Activated CD4-positive, CD25-positive, alpha-beta regulatory T cell (primary cell): ENCODE data around the gene BEAN1.

Experiments used
- DNase-seq, 4 experiments: peaks; one replicate each; lab custom pipeline; 2025; lab: John Stamatoyannopoulos, UW

The BEAN1 gene, protein sequence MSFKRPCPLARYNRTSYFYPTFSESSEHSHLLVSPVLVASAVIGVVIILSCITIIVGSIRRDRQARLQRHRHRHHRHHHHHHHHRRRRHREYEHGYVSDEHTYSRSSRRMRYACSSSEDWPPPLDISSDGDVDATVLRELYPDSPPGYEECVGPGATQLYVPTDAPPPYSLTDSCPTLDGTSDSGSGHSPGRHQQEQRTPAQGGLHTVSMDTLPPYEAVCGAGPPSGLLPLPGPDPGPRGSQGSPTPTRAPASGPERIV

DNA sequence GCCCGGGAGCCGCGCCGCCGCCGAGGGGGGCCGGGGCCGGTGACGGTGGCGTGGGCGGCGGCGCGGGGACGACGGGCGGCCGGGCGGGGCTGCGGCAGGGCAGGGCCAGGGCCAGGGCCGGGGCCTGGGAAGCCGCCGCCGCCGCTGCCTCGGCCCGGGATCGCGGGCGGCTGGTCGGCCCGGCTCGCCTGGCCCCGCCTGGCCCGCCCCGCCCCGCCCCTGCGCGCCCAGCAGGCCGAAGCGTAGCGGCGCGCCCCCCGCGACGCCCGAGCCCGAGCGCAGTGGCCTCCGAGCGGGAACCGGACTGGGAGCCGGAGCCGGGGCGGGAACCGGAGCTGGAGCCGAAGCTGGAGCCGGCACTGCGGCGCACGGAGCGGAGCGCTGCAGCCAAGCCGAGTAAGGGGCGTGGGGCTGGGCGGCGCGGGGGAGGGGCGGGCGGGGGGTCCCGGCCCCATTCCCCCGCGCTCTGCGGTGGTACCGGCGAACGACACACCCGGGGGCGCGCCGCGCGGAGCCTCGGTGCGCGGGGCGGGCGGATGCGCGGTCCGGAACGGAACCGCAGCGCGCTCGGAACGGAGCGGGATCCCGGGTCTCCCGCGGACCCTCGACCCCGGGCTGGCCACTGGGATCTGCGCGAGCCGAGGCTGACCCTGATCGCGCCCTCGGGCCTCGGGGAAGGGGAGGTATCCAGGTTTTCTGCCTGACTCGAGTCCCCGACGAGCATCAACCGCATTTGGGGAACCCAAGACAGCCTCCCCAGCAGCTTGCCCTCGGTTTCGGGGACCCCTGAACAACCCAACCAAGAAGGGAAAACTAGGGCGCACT is at the start of gene BEAN1:
Gene BEAN1, plus strand, starts transcription at position 260 of the 825 bp plus-strand sequence. CDS start 10,382 bp downstream, outside the sequence.
- DNase-seq = no peak

DNA sequence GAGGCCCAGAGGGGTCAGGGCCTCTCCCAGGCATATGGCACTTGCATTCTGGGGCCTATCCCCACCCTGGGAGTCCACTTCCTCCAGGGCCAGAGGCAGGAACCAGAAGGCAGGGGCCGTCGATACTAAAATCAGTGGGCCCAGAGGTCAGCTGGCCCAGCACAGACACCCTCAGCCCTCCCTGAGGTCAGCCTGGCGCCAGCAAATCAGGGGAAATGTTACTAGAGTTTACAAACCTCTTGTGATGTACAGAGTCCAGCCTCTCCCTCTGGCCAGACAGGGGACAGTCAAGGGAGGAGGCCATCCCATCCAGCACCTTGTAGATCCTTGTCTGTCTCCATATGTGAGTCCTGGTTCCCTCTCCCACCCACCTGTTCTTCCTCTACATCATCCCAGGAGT is 49.8 kb upstream of the BEAN1 start:
- no peak for DNase-seq

DNA sequence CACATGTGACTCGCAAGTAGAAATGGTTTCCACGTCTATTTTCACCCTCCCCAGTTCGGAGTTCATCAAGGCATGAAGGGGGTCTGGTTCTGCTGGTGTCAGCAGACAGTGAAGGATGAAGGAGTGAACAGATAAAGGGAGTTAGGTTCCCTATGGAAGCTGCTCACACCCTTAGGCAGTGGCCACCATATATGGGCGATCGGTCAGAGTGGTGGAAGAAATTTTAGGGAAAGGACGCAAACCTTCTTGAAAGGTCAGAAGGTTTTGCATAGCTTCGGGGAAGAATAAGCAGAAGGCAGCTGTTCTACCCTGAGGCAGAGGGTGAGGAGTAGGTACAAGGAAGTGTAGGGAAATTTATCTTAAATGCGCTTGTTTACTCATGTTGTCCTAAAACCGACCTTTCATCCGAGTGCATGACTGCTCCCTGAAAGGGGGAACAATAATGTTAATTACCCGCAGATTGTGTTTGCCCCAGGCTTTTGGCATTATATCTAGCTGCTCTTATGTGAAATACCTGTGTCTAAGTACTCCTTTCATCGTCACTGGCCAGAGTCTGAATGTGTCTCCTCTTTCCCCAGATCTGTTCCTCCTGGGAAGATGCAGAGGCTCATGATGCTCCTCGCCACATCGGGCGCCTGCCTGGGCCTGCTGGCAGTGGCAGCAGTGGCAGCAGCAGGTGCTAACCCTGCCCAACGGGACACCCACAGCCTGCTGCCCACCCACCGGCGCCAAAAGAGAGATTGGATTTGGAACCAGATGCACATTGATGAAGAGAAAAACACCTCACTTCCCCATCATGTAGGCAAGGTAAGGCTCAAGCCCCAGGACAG is 48.1 kb upstream of the BEAN1 start:
- DNase-seq = no peak

DNA sequence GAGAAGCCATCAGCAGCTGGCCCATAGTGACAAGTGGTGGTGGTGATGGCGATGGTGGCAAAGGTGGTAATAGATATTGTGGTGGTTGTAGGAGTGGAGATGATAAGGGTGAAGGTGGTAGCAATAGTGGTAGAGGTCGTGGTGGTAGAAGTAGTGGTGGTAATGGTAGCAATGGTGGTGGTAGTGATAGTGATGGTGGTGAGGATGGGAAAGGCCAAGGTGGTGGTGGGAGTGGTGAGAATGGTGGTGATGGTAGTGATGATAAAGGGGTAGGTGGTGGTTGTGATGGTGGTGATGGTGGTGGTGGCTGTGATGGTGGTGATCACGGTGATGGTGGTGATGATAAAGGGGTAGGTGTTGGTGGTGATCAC is 47.5 kb upstream of the BEAN1 start:
- no peak for DNase-seq

DNA sequence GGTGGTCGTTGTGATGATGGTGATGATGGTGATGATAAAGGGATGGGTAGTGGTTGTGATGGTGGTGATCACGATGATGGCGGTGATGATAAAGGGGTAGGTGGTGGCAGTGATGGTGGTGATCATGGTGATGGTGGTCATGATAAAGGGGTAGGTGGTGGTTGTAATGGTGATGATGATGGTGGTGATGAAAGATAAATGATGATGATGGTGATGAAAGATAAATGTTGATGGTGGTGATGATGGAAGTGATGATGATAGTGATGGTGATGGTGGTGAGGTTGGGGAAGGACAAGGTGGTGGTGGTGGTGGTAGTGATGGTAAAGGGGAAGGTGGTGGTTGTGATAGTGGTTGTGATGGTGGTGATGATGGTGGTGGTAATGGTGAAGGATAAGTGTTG is 46.7 kb upstream of the BEAN1 start:
- no peak for DNase-seq

DNA sequence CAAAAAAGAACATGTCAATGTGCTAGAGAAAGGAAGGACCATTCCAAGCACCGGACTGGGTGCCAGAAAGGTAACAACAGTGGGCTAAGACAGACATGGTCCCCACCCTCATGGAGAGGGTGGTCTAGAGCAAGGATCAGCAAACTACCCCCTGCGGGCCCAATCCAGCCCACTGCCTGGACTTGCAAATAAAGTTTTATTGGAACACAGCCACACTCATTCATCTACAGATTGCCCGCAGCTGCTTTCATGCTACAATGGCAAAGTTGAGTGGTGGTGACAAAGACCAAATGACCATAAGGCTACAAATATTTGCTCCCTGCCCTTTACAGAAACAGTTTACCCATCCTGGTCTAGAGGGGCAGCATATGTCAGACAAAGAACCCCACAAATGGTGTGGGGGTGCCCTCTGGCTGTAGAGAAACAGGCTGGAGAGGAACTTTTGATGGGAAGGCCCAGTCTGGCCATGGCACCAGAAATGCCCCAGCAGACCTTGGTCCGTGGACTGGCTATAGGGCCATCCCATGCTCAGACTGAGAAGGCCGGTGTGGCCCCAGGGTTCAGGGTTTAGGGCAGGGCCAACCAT is 45.4 kb upstream of the BEAN1 start:
- DNase-seq = no peak

DNA sequence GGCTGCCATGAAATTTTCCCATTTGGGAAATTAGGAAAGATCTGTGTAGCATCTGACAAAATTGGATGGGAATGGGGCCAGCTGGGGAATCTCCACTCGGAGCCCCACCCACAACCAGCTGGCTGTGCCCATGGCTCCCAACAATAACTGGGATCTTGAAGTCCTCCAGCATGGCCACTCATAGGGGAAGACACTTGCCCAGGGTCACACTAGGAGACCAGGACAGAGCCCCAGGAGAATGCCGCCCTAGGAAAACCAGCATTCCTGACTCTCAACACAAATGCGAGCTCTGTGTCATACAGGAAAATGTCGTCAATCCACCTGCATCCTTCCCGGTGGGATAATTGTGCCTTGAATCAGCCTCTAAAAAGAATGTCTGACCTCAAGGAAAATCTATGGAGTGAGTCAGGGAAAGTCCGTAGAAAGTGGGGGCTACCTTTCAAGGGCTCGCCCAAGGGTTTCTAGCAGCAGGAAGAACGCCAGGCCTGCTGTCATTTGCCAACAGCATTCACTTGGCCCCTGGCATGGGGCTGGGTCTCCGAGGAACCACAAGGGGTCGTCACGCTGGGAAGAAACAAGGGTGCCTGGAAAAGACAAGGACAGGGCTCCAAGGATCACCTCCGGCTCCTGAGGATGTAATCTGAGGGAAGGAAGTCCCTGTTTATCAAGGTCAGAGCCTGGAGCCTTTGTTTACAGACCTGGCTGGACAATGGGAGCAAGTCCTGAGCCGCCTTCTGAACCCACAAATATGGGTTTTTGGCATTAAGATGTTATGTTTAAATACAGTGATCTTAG is 44.7 kb upstream of the BEAN1 start:
- no peak for DNase-seq

DNA sequence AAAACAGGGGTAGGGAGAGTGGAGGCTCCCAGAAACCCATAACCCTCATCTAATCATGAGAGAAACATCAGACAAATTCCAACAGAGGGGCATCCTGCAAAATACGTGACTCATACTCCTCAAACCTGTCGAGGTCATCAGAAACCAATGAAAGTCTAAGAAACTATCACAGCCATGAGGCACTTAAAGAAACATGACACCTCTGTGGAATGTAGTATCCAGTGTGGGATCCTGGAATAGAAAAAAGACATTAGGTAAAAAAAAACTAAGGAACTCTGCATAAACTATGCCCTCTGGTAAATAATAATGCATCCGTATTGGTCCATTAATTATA is 44.2 kb upstream of the BEAN1 start:
- DNase-seq = no peak

DNA sequence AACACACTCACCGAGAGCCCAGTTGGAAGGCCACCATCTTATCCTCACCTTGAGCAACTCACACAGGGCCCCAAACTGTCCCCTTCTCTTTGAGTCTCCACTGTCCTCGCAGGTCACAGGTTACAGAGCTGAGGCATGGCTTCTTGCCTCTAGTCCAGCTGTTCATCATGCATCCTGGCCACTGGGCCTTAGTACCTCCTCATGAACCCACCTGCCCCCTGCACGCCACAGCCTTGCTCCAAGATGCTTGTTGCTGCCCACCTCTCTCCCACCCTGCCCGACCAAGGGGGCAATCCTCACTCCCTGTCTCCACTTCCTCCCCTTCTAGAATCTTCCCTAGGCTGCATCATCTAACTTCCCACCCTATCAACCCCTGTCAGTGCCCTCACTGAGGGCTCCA is 43.5 kb upstream of the BEAN1 start:
- no peak for DNase-seq

DNA sequence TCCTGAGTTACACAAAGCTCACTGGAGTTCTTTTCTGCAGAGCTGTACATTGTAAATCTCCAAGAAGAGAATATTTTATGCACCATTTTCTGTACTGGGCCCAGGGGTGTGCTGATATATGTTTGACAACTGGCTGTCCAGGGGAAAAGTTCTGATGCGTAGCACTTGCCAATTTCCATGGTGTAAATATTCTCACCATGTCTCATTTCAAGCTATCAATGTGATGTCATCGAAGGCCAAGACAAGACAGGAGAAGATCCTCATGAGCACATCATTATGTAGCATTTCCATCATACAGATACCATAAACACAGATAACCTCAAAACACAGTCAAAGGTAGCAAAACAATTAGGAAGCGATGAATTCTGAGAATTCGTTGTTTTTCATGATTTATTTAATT is 41.7 kb upstream of the BEAN1 start:
- no peak for DNase-seq

DNA sequence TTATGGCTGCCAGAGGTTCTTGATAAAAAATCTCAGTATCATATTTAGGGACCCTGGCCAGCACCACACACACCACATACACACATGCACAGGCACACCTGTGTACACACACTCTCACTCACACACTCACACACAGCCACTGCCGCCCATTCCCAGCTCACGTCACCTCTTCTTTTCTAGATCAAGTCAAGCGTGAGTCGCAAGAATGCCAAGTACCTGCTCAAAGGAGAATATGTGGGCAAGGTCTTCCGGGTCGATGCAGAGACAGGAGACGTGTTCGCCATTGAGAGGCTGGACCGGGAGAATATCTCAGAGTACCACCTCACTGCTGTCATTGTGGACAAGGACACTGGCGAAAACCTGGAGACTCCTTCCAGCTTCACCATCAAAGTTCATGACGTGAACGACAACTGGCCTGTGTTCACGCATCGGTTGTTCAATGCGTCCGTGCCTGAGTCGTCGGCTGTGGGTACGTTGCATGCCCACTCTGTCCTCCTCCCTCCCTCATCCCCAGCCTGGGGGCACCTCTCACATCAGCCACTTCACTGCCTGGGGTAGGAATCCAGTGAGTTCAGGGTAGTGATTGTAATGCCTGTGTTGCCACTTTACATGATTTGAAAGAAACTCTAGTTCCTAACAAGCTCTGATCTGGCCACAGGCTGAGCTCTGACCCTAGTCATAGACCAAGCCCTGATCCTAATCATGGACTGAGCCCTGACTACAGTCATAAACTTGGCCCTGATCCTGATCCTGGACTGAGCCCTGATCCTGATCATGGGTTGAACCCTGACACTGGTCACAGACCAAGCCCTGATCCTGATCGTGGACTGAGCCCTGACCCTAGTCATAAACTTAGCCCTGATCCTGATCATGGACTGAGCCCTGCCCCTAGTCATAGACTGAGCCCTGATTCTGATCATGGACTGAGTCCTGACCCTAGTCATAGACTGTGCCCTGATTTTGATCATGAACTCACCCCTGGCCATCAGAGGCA is 40.2 kb upstream of the BEAN1 start:
- no peak for DNase-seq

DNA sequence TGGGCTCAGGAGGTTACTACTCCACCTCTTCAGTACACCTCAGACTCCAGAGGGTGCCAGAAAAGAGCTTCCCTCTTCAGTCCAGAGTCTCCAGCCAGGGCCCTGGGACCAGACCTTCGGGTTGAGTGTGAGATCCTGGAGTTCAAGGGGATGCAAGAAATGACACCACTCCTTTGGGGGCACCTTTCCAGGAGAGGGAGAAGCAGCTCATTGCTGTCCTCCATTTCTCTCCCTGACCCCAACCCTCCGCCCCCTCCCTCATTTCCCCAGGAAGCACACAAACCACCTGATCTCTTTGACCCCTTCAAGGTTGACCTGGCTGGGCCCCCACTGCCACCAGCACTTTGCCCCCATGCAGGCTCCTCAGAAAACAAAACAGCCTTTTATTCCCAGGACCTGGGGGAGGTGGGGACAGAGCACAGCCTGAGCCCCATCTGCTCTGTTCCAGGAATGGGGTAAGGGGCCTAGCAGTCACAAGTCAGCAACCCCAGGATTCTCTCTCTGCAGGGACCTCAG is 39.2 kb upstream of the BEAN1 start:
- no peak for DNase-seq

DNA sequence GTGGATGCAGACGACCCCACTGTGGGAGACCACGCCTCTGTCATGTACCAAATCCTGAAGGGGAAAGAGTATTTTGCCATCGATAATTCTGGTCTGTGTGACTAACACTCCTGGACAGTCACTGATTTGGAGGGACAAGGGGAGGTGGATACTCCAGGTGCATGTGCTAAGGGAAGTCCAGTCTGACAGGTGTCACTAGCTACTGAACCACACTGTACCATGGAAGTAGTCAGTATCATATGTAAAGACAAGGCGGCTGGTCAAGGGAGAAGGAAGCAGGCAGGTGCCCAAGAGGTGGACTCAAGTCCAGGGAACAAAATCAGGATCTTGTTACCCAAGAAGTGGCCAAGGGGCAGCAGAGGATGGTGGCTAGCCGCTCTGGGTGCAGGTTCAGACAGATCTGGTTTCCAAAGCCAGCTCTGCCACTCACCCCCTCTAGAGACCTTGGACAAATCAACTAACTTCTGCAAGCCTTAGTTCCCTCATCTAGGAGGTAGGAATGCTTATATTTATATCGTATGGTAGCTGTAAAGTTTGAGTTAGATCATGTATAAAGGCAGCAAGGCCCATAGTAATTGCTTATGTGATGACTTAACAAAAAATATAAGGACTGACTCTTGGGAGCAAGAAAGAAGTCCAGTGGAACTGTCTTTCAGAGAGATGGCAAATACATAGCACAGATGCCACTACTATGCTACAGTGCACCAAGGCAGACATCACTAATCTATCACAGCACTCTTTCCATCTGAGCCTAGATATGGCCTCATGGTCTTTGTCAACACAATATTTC is 38.5 kb upstream of the BEAN1 start:
- no peak for DNase-seq

DNA sequence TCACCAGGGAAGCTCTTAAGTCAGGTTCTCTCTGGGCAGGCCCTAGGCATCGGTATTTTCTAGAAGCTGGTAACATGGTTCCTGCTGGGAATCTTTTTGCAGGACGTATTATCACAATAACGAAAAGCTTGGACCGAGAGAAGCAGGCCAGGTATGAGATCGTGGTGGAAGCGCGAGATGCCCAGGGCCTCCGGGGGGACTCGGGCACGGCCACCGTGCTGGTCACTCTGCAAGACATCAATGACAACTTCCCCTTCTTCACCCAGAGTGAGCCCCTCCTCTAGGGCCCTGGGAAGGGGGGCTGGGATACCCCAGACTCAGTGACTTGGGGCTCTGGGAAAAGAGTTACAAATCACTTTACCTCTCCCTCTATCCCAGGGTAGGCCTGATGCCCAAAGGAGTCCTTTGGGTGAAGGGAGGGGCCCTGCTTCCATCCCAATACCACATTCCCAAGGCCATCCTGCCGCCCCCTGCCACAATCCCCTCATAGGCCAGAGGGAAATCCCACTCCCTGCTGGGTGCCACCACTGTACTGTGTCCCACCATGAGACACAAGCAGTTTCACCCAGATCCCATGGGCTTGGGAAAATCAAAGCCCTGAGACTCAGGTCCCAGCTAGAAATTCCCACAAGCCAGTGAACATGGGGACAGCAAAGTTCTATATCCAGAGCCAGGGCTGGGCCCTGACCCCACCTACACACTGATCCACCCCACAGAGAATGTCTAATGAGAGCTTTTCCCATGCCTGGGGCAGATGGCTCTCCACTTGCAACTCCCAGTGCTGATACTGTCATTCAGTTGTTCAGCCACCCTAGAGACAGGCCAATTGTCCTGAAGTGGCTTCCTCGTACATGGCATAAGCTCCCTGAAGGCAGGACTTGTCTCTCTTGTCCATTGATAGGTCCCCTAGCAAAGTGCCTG is 37.6 kb upstream of the BEAN1 start:
- DNase-seq = no peak

DNA sequence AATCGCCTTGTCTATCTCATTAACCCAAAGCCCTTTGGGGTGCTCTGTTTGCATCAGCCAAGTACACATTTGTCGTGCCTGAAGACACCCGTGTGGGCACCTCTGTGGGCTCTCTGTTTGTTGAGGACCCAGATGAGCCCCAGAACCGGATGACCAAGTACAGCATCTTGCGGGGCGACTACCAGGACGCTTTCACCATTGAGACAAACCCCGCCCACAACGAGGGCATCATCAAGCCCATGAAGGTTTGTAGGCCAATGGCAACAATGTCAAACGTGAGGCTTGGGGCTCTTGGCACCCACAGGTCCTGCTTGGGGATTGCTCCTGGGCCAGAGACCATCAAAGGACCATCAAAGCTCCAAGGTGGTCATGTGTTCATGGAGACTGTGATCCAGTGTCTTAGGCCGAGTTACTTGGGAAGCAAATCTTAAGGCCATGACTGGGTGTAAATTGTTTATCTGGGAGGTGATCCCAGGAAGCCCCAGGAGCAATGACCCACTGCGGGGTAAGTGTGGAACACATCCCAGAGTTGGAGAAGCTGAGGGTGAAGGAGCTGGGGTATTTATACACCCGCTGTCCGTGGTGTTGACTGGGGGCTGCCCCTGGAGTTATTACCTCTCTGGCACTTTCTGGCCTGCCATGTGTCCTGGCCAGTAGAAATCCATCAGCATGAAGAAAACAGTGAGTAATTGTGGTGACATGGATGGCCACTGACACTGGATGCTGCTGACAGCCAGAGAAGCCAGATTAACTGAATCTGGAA is 36.6 kb upstream of the BEAN1 start:
- no peak for DNase-seq

DNA sequence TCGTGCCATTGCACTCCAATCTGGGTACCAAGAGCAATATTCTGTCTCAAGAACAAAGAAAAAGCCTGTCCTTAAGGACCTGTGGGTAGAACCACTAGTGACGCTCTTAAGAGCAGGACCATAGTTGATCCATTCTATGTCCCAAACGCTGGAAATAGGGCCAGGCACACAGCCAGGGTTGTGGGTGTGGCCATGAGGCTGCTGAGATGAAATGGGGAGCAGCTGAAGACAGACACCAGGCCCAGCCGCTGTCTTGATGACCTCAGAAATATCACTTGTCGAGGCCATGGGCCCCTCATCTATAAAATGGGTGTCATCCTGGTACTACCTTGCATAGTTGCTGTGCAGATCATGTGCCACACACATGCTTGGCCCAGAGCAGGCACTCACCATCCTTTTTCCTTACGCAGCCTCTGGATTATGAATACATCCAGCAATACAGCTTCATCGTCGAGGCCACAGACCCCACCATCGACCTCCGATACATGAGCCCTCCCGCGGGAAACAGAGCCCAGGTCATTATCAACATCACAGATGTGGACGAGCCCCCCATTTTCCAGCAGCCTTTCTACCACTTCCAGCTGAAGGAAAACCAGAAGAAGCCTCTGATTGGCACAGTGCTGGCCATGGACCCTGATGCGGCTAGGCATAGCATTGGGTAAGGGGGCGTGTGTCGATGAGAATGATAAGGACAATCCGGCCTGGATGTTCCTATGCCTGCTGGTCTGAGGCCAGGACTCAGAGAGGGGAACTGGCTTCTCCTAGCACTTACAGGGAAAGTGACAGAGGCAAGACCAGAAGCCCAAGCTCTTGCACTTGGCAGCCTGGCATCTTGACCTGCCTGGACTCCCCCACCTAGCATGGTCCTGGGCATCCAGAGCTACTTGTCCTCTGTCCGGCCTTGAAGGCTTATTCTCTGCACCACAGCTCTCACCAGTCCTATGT is 35.1 kb upstream of the BEAN1 start:
- DNase-seq = no peak
